ENCODE results near the gene CFAP97D1.
"Not testable (repeated sequence)": the region's sequence is repeated elsewhere in the genome, so short reads cannot be mapped to it uniquely, and the experiment has no call there.

The CFAP97D1 gene

DNA sequence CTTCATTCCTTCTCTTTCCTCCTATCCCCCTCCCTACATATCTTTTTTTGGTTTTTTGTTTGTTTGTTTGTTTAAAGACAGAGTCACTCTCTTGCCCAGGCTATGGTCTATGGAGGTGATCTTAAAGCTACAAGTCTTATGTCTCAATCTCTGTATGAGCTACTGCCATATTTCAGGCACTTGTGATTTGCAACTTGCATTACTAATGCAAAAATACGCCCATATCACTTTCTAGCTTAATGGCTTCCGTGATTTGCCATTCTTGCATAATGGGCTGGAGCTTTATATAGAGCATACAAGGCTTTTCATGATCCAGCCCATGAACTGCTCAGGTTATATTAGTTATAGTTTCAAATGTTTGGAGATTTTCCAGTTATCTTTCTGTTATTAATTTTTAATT is 7.5 kb downstream of the CFAP97D1 start:
- TF ChIP-seq, protein P1, sequence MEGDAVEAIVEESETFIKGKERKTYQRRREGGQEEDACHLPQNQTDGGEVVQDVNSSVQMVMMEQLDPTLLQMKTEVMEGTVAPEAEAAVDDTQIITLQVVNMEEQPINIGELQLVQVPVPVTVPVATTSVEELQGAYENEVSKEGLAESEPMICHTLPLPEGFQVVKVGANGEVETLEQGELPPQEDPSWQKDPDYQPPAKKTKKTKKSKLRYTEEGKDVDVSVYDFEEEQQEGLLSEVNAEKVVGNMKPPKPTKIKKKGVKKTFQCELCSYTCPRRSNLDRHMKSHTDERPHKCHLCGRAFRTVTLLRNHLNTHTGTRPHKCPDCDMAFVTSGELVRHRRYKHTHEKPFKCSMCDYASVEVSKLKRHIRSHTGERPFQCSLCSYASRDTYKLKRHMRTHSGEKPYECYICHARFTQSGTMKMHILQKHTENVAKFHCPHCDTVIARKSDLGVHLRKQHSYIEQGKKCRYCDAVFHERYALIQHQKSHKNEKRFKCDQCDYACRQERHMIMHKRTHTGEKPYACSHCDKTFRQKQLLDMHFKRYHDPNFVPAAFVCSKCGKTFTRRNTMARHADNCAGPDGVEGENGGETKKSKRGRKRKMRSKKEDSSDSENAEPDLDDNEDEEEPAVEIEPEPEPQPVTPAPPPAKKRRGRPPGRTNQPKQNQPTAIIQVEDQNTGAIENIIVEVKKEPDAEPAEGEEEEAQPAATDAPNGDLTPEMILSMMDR (conservative IDR thresholded peaks at IDR 0.05): no peak
- no peak overlapping the region for H3K27ac ChIP-seq

DNA sequence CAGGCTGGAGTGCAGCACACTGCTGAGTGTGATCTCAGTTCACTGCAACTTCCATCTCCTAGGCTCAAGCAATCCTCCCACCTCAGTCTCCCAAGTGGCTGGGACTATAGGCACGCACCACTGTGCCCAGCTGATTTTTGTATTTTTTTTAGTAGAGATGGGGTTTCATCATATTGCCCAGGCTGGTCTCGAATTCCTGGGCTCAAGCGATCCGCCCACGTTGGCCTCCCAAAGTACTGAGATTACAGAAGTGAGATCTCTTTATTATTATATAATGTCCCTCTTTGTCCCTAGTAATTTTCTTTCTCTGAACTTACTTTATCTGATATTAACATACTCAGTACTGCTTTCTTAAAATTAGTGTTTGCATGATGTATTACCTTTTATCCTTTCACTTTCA is 8.3 kb downstream of the CFAP97D1 start:
- no peak overlapping the region for H3K27ac ChIP-seq
- TF ChIP-seq, protein P1 (conservative IDR thresholded peaks at IDR 0.05): no peak

DNA sequence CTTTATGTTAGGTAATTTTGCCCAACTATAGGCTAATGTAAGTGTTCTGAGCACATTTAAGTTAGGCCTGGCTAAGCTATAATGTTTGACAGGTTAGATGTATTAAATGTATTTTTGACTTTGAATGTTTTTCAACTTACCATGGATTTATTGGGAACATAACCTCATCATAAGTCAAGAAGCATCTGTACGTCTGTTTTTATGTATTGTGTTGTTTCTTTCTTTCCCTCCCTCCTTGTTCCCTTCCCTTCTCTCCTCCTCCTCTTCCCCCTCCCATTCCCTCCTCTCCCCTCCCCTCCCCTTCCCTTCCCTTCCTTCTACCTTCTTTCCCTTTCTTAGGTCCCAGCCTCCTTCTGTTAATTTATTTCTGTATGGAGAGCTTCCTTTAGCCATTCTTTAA is 9.2 kb downstream of the CFAP97D1 start:
- TF ChIP-seq, protein P1 (conservative IDR thresholded peaks at IDR 0.05): no peak
- no peak overlapping the region for H3K27ac ChIP-seq

DNA sequence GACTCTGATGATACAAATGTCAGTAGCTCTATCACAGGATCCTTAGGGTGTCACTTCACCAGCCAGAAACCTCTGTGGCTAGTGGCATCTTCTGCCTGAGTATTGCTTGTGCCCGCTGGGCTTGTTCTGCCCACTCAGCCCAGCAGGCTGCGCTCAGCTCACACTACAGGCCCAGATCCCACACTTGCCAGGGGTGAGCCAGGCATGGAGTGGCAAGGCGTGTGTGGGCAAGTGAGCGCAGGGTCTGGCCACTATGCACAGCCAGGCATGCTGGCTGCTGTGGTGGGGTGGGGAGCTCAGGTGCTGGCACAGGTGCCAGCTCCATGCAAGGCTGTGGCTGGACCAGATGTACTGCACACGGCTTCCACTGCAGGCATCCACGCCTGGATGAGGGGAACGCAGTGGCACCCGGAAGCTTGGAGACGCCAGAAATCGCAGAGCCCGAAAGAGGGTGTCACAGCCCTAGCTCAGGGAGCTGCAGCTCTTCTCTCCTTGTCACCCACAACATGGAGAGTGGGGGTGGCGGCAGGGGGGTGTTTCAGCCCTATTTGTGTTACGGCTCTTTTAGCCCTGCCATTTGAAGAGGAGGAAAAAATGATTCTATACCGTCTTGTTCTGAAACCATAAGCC is 10.2 kb downstream of the CFAP97D1 start:
- no peak overlapping the region for H3K27ac ChIP-seq
- TF ChIP-seq, protein P1 (conservative IDR thresholded peaks at IDR 0.05): peak; percentile 57

DNA sequence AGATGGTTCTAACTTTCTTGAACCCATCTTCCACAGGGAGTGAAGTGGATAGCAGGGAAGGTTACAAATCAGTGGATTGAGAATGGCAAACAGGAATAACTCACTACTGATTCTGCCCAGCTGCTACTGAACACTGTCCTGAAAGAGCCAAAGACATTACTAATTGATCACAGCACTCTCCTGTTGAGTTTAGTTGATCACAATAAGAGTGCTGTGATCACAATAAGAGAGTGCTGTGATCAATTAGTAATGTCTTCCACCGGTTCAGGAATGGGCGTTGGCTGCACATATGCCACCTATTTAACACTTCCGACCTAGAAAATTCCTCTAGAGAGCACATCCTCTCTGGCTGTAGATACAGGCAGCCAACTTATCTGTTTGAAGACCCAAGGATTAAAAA is 11.4 kb downstream of the CFAP97D1 start:
- H3K27ac ChIP-seq: no peak overlapping the region
- TF ChIP-seq, protein P1 (conservative IDR thresholded peaks at IDR 0.05): no peak

DNA sequence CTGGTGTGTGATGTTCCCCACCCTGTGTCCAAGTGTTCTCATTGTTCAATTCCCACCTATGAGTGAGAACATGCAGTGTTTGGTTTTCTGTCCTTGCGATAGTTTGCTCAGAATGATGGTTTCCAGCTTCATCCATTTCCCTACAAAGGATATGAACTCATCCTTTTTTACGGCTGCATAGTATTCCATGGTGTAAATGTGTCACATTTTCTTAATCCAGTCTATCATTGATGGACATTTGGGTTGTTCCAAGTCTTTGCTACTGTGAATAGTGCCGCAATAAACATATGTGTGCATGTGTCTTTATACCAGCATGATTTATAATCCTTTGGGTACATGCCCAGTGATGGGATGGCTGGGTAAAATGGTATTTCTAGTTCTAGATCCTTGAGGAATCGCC is 12.4 kb downstream of the CFAP97D1 start:
- H3K27ac ChIP-seq: not testable (repeated sequence)

DNA sequence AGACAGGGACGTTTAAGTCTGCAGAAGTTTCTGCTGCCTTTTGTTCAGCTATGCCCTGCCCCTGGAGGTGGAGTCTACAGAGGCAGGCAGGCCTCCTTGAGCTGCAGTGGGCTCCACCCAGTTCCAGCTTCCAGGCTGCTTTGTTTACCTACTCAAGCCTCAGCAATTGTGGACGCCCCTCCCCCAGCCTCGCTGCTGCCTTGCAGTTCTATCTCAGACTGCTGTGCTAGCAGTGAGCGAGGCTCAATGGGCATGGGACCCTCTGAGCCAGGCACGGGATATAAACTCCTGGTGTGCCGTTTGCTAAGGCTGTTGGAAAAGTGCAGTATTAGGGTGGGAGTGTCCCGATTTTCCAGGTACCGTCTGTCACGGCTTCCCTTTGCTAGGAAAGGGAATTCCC is 17.8 kb downstream of the CFAP97D1 start:
- not testable (repeated sequence) for H3K27ac ChIP-seq

DNA sequence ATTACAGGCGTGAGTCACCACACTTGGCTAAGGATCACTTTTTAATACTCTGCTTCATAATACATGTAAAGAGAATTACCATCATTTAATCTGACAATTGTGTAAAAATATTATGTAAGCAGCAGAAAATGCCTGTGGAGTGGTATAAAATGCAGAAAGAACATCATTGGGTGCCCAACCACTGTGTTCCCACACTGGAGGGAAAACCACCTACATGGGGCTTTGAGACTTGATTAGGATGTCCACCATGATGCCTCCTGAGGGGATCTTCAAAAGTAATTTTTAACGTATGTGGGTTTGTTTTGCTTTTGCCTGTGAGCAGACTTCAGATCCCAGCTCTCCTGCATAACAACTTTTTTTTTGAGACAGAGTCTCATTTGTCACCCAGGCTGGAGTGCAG is 18.8 kb downstream of the CFAP97D1 start:
- TF ChIP-seq, protein P1 (conservative IDR thresholded peaks at IDR 0.05): no peak
- no peak overlapping the region for H3K27ac ChIP-seq

DNA sequence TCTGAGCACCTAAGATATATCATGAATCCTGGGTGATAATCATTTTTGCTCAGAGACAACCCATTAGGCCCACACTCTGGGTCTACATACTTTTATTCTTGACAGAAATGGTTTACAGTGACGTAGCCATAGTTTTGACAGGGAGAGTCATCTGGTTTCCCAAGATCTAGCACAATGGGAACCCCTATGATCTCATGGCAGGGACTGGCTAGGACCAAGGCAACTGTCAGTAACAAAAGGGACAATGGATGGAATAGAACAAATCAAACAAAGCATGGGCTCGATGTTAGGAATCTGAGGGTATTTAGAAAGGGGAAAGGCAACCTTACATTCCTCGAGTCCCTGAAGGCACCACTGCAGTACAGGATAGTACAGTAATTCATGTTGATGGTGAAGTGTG is 20.5 kb downstream of the CFAP97D1 start:
- TF ChIP-seq, protein P1 (conservative IDR thresholded peaks at IDR 0.05): no peak
- no peak overlapping the region for H3K27ac ChIP-seq

All from VCaP (cell line).